HG03571 (cell line): Measurements from ENCODE around the gene HYCC1.

Source experiments
- ATAC-seq: cut with Tn5 transposase; IDR thresholded peaks from one replicate; pipeline ENCODE4 v1.9.1; 2021; ENCODE audit not compliant: unreplicated experiment

Gene HYCC1

DNA sequence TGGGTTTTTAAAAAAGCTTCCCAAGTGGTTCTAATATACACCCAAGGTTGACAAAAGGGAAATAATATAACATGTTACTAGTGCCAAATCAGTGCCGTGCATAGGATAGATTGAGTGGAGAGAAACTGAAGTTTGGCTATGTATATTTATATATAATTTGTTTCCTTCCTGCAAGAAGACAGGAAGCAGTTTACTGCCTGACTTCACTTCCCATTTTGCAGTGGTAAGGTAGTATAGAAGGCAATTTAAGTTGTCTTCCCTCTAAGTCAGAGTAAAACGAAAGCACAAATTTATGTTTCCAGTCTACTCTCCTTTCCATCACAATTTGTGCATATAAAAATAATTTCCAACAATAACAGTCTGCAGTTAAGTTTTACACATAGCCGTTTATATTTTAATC lies 3.4 kb upstream of the HYCC1 start:
- no peak for ATAC-seq

DNA sequence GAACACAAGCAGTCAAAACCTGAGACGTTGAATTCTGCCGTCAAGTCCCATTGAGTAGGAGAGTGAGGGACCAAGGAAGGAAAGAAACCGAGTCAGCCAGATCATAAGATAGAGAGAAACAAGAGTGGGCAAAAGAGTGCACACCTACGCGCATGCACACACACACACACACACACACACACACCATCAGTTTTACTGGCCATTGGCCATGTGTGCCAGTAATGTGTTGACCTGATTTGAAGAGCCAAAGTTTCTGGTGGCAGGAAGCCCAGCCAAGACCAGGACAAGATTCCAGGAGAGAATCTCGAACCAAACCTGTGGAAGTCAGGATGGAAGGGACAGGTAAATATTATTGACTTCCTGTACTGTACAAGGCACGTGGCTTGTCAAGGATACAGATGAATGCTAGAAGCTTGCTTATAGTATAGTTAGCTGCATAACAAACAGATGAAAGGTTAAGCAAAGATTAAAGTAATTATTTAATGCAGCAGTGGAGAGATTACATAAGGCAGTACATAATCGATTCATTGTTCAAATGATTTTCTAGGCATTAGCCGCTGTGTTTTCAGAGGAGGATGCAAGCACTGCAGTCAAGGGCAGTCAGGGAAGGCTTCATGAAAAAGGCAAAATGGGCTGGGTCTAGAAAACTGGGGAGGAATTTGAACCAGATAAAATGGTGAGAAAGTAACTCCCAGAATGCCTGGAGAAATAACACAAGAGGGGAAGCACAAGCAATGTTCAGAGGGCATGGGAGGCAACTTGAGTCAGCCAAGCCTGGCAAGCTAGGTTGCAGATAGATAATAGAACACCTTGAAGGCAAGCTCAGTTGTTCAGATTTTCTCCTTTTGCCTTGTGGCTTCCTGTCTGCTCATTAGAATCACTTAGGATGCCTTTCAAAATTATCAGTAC lies 2.7 kb upstream of the HYCC1 start:
- no peak for ATAC-seq

DNA sequence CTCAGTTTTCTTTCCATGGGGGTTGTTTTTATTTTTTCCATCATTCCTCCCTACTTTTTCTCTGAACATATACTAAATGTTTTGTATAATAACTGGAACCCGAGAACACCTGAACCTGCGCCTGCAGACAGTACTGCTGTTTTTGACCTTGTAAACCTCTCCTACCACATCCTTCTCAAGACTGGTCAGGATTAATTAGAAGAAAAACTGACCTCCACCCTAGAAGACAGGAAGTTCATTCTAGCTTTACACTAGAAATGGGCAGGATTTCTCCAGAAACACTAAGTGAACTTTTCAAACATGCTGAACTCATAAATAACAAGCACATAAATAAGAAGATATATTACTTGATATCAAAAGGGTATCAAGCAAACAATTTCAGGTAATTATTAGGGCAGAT lies 751 bp upstream of the HYCC1 start:
- no peak for ATAC-seq

DNA sequence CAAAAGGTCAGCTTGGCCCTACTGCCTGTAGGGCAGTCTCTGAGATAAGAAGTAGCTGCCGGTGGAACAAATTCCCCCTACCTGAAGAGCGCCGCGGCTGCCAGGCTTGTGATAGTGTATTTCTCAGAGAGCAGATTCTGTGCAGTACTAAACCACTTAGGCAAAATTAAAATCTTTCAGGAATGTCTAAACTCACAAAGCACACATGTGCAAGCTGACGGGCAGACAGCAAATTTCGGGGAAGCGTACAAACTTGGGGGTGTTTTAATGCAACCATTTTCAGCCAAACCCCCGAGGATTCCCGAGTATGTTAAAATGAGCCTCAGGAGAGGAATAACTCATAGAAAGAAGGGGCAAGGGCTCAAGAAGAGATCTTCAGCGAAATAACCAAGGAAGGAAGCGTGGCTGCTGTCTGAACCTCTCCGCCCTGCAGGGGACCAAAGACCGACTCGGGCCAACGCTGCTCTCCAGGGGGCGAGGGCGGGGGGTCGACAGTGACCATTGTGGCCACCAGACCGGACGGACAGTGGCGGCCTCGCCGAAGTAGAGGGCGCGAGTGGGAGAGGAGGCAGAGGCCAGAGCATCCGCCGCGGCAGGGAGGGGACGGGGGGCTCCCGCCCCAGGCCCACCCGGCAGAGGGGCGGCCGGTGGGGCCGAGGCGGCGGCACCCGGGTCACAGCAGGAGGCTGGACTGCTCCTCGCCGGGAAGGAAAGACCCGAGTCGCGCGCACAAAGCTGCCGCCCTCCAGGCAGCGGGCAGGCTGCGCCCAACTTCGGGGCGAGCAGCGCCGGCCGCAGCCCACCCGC lies 819 bp downstream of the HYCC1 start:
- no peak for ATAC-seq

DNA sequence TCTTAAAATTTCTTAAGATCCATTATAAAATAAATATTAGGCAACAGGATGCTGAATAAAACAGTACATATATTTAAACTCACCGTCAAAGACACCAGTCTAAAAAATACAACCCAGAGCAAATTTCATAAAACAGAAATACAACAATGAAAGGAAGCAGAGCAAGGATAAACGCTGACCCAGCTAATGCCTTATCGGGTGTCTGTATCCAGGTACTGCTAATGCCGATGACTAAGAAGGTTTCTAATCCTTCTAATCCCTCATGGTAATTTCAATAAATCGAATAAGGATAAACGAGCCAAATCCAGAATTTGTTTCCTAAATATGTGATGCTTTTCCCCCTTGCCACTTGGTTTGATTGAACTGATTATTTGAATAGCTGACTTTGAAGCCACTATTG lies 1.7 kb downstream of the HYCC1 start:
- ATAC-seq, result no peak

DNA sequence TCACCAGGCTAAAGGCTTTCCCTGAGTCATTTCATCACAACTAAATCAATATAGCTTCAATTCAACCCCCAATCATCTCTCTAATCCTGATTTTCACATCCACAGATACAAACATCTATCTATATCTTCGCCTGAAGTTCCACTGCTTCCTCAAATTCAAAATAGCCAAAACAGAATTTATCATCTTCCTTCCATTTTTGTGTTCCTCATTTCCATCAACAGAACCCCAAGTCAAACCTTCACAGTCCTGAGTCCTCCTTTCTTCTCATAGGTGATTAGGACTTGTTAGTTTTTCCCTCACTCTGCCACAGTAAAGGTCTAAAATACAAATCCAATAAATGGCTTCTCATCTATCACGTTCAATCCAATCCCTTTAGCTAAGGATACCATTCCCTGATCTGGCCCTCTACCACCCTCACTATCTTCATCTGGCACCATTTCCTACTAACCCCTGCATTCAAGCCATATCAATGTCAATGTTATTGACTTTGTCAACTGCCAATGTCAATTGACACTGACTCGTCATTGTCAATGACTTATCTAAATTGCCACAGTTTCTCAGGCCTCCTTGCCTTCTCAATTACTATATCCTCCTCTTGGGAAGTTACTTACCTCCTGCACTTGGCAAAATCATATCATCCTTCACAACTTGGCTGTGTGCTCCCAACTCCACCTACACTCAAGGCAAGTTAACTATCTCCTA lies 2.6 kb downstream of the HYCC1 start:
- ATAC-seq, result no peak

DNA sequence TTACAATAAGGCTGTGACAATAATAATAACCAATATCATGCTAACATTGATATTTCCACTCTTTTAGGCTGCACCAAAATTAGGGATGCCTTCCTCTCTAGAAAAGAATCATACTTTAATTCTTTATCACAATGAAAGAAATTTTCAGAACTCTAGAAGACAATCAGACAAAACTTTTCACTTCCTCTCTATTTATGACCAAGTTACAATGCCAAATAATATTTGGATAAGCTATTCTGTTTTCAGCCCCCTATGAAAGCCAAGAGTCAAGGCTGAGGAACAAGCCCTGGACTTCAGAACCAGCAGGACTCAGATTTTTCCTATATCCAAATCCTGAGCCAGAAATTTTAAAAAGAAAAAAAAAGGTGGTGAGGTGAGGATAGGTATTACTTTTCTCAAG lies 4.6 kb downstream of the HYCC1 start:
- ATAC-seq, result no peak

DNA sequence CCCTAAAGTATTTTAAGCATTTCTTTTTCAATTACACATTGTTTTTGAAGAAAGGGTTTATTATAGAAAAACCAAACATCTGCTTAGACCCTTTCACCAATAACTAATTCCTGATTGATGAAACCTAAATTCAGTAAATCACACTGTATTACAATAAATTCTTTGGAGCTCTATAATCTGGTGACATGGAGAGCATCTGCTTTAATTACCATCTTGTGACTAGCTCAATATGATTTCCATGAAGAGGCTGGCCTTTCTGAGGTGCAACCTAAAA lies 9.7 kb downstream of the HYCC1 start:
- ATAC-seq, result no peak

DNA sequence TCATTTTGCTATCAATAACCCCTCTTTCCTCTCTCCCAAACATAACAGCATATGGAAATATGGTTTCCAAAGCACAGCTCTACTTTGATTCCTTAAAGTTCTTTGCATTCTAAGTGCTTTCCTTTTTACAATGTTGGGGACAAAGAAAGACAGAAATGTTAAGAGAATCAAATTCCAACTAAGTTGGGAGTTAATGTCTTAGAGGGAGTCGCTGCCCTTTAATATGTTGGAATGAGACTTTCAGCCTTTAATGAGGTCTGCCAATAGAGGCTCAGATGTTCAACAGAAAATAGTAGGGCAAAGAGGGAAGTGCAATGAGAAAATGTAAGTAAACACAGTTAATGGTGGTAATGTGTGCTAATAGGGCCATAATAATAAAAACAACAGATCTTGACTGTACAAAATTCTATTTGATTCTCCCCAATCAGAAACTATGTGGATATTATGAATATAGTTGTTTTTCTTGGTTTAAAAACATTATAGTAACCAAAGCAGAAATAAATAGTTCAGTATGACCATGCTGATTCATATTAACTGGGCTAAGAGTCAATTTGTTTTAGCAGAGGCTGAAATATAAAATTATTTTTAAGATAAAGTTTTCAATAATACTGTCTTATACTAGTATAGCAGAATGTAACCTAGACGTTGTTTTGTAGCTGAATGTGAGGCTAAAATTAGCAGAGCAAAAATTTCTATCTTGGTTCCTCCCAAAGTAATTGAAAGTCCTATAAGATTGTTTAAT lies 10.3 kb downstream of the HYCC1 start:
- ATAC-seq, result no peak

DNA sequence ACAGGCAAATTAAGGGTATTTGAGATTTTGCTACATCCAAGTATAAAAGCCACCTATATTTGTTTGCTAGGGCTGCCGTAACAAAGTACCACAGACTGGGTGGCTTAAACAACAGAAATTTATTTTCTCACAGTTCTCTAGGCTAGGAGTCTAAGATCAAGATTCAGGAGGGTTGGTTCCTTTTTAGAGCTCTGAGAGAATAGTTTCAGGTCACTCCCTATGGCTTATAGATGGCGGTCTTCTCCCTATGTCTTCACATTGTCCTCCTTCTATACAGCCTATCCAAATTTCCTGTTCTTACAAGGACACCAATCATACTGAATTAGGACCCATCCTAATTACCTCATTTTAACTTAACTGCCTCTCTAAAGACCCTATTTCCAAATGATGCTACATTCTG lies 11.2 kb downstream of the HYCC1 start:
- no peak for ATAC-seq

DNA sequence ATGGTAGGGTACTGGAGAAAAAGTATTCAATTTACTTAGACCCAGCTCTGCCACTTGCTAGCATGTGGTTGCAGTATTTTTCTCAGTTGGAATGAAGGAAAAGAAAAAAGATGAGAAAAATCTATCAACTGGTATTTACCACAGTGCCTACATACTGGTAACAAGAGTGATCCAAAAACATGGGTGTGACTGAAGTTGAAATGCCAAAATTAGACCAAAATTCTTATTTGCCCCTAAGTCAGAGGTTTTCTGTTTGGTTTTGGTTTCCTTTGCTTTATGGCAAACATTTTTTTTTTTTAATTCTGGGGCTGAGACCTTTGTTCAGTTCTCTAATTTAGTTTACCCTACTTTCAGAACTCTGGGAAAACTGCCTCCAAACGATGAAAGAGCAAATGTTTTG lies 12.3 kb downstream of the HYCC1 start:
- ATAC-seq, result no peak

DNA sequence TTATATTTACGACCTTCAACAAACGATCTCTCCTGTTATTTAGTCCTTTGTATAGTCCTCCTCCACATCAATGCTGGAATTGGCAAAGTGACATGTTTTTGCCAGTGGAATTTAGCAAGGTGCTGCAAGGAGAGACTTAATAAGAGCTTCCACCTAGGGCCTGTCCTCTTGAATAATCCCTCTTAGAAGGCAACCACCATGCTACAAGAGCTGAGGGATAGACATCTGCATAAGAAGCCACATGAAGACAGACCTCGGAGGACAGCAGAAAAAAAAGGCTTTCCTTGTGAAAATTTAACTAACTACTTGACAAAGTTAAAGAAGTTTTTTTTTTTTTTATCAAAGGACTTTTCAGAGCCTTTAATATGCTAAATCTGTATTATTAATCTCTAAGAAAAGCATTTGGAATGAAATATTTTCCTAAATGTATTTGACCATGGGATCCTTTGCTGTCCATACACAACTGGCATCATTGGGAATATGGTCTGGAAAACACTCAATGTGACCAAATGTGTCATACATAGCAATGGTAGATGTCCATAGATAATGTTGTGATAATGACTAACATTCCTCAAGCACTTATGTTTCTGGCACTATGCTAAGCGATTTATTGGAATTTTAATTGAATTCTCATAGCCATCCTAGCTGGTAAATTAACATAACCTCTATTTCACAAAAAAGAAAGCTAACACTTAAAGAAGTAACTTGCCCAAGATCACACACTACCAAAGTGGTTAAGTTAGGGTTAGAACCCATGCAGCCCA lies 13.2 kb downstream of the HYCC1 start:
- ATAC-seq, result no peak

DNA sequence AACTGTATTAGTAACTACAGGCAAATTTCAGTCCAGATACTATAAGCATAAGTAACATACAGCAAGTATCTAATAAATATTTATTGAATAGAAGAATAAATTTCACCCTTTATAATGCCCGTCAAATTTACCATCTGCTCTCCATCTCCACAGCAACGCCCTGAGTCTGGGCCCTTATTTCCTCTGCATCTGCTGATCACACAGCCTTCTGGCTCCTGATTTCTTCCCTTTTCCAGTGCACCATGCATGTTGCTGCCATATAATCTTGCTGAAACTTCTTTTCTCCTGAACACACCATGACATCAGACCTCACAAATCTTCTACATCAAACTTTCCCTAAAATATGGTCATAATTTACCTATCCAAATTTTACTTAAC lies 15.4 kb downstream of the HYCC1 start:
- ATAC-seq, result no peak

DNA sequence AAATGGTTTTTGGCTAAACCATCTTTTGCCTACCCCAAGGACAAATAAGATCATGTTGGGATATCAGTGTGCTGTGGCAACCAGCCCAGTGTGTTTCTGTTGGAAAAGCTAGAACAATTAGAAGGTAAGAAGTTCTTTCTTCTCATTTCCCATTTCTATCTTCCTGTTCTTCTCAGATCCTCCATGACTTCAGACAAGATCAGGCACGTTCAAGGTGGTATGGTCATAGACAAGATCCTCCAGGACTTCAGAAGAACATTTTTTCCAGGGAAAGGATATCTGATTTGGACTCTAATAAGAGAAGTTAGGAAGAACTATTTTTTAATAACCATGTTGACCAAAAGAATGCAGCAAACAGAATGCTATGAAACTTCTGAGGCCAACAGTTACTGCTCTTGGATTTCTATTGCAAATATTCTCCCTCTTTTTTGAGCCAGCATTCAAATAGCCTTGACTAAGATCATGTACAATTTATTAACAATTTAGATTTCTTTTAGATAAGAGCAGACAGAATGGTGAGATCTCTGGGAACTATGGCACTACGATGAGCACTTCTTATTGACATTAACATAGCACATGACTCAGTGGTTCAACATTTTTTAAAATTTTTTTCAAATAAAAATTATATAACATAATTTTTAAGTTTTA lies 15.9 kb downstream of the HYCC1 start:
- no peak for ATAC-seq

DNA sequence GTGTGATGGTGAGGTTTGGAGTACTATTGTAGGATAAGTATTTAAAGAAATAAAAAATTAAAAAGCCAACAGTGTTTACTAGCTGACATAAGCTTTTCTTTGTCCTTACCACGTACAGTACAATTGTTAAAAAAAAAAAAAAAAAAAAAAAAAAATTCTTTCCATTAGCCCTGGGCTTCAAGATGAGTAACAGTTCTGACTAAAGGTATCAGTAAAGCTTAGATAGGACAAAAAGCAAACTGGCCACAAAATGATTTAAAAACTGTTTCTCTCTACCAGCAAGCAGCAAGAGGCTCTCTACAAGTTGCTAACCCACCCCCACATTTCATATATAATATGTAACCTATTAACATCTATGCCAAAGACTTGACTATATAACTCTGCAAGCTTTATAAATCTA lies 17.5 kb downstream of the HYCC1 start:
- ATAC-seq, result no peak

DNA sequence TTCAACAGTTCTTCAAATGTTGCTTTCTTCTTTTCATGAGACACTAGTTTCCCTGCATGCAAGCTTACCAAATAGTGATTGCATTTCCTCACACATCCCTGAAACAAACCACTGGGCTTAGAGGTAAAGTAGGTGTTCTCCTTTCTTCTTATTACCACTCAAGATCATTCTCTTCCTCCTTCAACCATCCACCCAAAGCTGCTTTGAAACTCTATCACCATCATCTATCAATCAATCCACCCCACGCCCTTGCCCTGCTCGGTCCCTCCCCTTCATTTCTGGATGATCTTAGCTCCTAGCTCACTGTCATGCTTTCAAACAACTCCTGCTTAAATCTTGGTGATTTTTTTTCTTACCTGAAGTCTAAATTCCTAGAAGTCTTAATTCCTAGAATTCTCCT lies 18.9 kb downstream of the HYCC1 start:
- no peak for ATAC-seq

DNA sequence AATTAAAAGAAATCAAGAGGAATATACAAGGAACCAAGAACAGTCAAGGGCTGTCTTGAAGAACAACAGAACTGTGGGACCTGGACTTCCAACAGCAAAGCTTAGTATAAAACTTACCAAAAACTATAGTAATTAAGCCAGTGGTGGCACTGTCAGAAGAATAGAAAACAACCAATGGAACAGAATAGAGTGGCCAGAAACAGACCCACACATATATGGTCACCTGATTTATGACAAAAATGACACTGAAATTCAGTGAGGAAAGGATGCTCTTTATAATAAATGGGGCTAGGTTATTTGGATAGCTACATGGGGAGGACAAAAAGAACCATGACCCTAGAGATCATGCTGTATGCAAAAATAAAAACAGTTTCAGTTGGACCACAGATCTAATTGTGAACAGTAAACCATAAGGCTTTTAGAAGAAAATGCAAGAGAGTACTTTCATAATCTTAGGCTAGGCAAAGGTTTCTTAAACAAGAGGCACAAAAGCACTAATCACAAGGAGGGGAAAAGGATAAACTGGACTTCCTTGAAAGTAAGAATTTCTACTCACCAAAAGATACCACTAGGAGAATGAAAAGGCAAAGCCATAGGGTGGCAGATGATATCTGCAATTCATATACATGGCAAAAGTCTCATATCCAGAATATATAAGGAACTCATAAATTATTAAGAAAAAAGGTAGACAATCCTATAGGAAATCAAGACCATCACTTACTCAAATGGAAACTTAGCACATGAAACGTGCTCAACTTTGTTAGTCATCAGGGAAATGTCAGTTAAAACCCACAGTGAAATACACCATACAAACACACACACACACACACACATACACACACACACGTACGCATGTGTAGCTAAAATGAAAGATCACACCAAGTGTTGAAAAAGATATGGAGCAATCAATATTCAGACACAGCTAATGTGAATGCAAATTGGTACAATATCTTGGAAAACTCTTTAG lies 20.8 kb downstream of the HYCC1 start:
- ATAC-seq, result peak; percentile 82

DNA sequence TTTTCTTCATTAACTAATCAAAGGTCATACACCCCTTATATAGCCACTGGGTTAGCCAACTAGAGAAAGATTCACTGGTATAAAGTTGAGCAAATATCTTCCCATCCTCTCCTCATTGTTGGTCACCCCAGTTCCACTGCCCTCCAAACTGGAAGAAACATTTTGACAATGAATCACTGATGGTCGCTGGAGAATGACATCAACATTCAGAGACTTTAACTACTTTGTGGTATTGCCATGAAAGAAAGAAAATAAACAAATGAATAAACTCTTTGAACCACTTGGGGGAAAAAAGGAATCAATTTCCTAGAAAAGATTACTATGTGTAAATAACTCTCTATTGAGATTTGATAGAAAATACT lies 23.4 kb downstream of the HYCC1 start:
- no peak for ATAC-seq
